Measurements from ENCODE around the gene PGAM1.
"Not testable (repeated sequence)": the region's sequence is repeated elsewhere in the genome, so short reads cannot be mapped to it uniquely, and the experiment has no call there.

PGAM1 gene

GRCh38 chr10:97451605-97452004 is 25.6 kb downstream of the PGAM1 start:
- no peak overlapping the region for H3K4me3 ChIP-seq (ENCODE audit: low read depth, low read length)
- DNase-seq (ENCODE audit: low read depth) = no peak

GRCh38 chr10:97452352-97452751 is 26.4 kb downstream of the PGAM1 start:
- no peak for DNase-seq (ENCODE audit: low read depth)

GRCh38 chr10:97454330-97455036 is 28.5 kb downstream of the PGAM1 start:
- no peak for DNase-seq (ENCODE audit: low read depth)
- no peak overlapping the region for H3K4me3 ChIP-seq (ENCODE audit: low read depth, low read length)

More at GRCh38 chr10:97452352-97452751, 26.4 kb downstream of the PGAM1 start:
- H3K4me3 ChIP-seq (ENCODE audit: low read depth, low read length) = no peak overlapping the region

- no peak overlapping the region for H3K4me3 ChIP-seq (ENCODE audit: low read depth, low read length)
- no peak for DNase-seq (ENCODE audit: low read depth)
Observed at GRCh38 chr10:97456034-97456685, 30.2 kb downstream of the PGAM1 start.

DNA sequence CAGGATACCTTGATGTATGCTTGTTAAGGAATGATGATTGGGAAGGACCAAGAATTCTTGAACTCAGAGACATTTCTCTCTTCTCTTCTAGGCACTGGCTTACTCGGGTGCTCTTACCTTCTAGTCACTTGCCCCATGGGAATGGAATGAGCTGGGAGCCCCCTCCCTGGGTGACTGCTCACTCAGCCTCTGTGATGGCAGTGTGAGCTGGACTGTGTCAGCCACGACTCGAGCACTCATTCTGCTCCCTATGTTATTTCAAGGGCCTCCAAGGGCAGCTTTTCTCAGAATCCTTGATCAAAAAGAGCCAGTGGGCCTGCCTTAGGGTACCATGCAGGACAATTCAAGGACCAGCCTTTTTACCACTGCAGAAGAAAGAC is 30.7 kb downstream of the PGAM1 start:
- H3K4me3 ChIP-seq (ENCODE audit: low read depth, low read length) = no peak overlapping the region
- DNase-seq (ENCODE audit: low read depth) = no peak

DNA sequence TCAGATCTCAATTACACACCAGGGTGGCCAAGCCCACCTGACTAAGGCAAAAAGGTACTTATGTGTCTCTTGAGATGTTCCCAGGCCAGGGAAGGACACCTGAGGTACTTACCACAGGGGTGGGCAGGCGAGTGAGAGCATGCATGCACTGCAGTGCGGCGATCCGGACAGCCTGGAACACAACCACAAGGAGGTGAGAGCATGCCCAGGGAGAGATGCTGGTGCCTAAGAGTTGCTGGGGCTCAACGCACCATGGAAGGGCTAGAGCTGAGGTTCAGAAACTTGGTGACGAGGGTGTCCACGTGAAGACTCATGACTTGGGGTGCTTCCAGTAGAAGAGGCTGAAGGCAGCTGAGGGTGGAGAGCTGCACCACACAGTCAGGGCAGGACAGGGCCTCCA is 33.1 kb downstream of the PGAM1 start:
- DNase-seq (ENCODE audit: low read depth) = no peak
- no peak overlapping the region for H3K4me3 ChIP-seq (ENCODE audit: low read depth, low read length)

DNA sequence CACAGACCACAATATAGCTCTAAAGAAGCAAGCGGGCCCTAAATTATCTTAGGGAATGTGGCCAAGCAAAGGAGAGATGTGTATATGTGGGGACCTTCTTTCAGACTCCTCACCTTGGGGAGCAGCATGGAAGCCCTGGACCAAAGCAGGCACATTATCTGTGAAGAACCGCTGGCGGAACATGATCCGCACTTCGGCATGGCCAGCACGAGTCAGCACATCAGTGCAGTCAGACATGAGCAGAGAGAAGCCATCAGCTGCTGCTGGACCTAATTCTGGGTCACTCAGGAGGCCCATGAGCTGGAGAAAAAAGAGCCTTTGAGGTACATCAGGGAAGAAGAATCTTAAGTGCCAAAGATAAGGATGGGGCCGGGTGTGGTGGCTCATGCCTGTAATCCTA is 33.9 kb downstream of the PGAM1 start:
- no peak overlapping the region for H3K4me3 ChIP-seq (ENCODE audit: low read depth, low read length)
- no peak for DNase-seq (ENCODE audit: low read depth)

- no peak overlapping the region for H3K4me3 ChIP-seq (ENCODE audit: low read depth, low read length)
- no peak for DNase-seq (ENCODE audit: low read depth)
Observed at GRCh38 chr10:97462309-97462708, 36.3 kb downstream of the PGAM1 start.

DNA sequence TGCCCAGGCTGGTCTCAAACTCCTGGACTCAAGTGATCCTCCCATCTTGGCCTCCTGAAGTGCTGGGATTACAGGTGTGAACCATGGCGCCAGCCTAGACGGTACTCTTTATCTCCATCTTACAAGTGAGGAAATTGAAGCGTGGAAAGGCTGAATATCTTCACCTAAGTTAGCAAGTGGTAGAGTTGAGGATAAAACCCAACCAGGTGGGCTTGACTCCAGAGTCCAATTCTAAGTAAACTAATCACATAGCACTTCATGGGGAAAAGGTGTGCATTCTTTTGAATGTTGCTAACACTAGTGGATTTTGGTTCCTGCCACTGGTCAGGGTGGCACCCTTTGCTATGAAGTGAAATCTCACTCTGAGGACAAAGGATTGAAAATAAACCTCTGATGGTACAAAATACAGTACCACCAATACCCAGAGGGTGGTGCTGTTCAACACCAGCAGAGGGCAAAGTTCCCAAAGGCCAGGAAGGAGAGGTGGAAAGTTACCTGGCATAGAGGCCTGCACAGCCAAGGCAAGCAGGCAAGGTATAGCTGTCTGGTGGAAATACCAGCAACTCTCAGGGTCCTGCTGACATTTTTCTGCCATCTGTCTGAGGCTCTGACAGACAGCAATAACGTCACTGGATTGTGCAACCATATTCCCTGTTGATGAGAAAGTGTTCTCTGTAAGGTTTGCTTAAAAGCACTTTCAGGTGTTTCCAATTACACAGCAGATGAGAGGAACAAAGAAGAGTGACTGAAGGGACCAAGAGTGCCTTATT is 37.6 kb downstream of the PGAM1 start:
- H3K4me3 ChIP-seq (ENCODE audit: low read depth, low read length) = no peak overlapping the region
- DNase-seq (ENCODE audit: low read depth) = peak; percentile 63

GRCh38 chr10:97464226-97464625 is 38.2 kb downstream of the PGAM1 start:
- no peak overlapping the region for H3K4me3 ChIP-seq (ENCODE audit: low read depth, low read length)
- no peak for DNase-seq (ENCODE audit: low read depth)

- H3K4me3 ChIP-seq (ENCODE audit: low read depth, low read length) = no peak overlapping the region
- DNase-seq (ENCODE audit: low read depth) = no peak
Observed at GRCh38 chr10:97465982-97466381, 40.0 kb downstream of the PGAM1 start.

- H3K4me3 ChIP-seq (ENCODE audit: low read depth, low read length) = no peak overlapping the region
- DNase-seq (ENCODE audit: low read depth) = no peak
Observed at GRCh38 chr10:97466755-97467154, 40.8 kb downstream of the PGAM1 start.

- DNase-seq (ENCODE audit: low read depth) = no peak
- H3K4me3 ChIP-seq (ENCODE audit: low read depth, low read length) = no peak overlapping the region
Observed at GRCh38 chr10:97468162-97468561, 42.2 kb downstream of the PGAM1 start.

DNA sequence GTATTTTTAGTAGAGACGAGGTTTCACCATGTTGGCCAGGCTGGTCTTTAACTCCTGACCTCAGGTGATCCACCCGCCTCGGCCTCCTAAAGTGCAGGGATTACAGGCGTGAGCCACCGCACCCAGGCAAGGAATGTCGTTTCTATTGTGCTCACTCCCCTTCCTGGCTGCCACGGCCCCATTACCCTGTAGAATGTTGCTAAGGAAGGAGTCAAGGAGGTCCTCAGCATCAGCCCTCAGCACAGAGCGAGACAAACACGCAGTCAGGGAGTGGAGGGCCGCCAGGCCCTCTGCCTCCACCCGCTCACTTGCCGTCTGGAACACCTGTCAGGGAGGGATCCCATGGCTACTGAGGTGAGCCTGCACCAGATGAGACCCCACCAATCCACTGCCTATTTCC is 42.8 kb downstream of the PGAM1 start:
- not testable (repeated sequence) for H3K4me3 ChIP-seq (ENCODE audit: low read depth, low read length); DNase-seq (ENCODE audit: low read depth)

GRCh38 chr10:97474918-97475317 is 48.9 kb downstream of the PGAM1 start:
- no peak for DNase-seq (ENCODE audit: low read depth)
- H3K4me3 ChIP-seq (ENCODE audit: low read depth, low read length) = no peak overlapping the region

DNA sequence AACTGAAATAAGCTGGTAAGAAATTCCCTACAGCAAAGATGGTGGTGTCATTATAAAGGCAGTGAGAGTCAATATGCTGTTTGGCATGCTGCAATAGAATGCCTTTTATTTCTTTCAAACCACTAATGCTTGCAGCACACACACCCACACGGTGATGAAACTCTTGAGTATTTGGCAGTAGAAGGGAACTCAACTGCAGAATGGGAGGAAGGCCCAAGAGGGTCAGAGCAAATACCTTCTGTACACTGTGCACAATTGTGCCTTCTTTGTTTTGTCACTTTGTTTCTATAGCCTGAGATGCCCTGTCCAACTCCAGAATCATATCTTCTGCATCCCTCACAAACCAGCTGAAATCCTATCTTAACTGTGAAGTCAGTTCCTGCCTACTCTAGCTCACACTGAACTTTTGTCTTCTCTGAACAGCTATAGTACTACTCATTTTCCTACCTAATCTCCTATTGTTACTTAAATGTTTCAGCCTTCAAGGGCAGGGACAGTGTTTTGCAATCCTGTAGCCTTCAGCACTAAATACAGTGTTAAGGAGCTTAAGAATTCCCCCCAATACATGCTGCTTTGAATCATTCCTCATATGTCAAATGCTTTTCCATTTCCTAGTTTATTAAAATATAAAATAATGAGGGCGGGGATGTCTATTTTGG is 50.1 kb downstream of the PGAM1 start:
- peak; percentile 72 for DNase-seq (ENCODE audit: low read depth)
- H3K4me3 ChIP-seq (ENCODE audit: low read depth, low read length) = no peak overlapping the region

- not testable (repeated sequence) for H3K4me3 ChIP-seq (ENCODE audit: low read depth, low read length); DNase-seq (ENCODE audit: low read depth)
Observed at GRCh38 chr10:97479410-97479809, 53.4 kb downstream of the PGAM1 start.

- H3K4me3 ChIP-seq (ENCODE audit: low read depth, low read length) = no peak overlapping the region
- DNase-seq (ENCODE audit: low read depth) = no peak
Observed at GRCh38 chr10:97479939-97480338, 53.9 kb downstream of the PGAM1 start.

GRCh38 chr10:97481071-97481470 is 55.1 kb downstream of the PGAM1 start:
- no peak overlapping the region for H3K4me3 ChIP-seq (ENCODE audit: low read depth, low read length)
- no peak for DNase-seq (ENCODE audit: low read depth)

DNA sequence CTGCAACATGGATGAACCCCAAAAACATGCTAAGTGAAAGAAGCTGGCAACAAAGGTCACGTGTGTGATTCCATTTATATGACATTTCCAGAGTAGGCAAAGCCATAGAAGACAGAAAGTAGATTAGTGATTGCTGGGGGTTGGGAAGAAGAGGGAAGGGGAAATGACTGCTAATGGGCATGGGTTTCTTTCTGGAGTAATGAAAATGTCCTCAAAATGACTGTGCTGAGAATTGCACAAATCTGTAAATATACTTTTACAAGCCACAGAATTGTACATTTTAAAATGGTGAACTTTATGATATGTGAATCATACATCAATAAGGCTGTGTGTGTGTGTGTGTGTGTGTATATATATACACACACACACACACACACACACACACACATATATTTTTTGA is 56.4 kb downstream of the PGAM1 start:
- no peak overlapping the region for H3K4me3 ChIP-seq (ENCODE audit: low read depth, low read length)
- no peak for DNase-seq (ENCODE audit: low read depth)
